Measurements from ENCODE around the gene ZNF711.
"Not testable (repeated sequence)": the region's sequence is repeated elsewhere in the genome, so short reads cannot be mapped to it uniquely, and the experiment has no call there.

ZNF711 gene

DNA sequence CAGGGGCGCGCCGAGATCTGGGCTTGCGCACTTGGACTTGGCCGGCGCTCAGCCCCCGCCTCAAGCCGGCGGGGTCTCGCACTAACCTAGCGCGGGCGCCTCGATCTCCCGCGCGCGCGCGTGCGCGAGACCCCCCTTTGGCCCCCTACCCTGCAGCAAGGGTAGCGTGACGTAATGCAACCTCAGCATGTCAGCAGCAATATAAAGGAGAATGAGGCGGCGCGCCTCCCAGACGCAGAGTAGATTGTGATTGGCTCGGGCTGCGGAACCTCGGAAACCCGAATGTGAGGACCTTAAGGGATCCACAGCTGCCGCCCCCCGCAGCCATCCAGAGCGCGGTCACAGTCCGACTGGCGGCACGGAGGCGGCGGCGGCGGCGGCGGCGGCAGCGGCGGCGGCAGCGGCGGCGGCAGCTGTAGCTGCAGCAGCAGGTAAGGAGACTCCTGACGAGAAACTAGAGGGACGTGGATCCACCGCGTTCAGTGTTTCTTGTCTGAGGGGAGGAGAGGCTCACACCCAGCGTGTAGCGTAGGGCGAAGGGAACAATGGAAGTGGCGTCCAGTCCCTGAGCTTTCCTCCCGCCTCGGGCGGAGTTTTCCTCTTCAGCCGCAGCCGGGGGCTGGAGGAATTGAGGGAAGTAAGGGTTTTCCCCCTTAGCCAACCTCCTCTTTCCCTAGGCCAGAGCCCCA is at the start of gene ZNF711, which contains the start of gene SATL1:
TSS of gene ZNF711 (plus strand) at position 231 of the 689 bp plus-strand sequence. CDS start 3,582 bp downstream, outside the sequence.
TSS of gene SATL1 (minus strand) at position 19 of the 689 bp plus-strand sequence. CDS start 134,811 bp downstream, outside the sequence.
- Histone ChIP-seq H2AFZ (ENCODE audit: low read depth, low read length) (peak within 1 kb of the TSS; percentile 83), H3K27me3 (ENCODE audit: insufficient read depth, low read length) (no peaks in the 10 kb centered on the region), H3K4me1 (ENCODE audit: insufficient read depth, low read length) (peaks cover 12% of the 10 kb centered on the region), H3K4me3 (ENCODE audit: low read length) (peak within 1 kb of the TSS; percentile 74), H3K9me3 (ENCODE audit: low read length) (no peaks in the 10 kb centered on the region), H3K36me3 (ENCODE audit: insufficient read depth, low read length) (peaks cover 9% of the 10 kb centered on the region)

DNA sequence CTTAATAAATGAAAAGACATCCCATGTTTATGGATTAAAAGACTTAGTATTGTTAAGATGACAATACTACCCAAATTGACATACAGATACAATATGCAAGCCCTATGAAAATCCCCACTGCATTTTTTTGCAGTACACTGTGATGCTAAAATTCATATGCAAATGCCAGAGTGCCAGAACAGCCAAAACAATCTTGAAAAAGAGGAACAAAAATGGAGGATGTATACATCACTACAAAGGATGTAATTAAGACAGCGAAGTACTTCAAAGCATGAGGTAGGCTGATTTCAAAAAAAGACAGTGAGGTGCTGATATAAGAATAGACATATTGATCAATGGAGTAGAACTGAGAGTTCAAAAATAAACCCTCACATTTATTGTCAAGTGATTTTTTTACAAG is 47.5 kb upstream of the ZNF711 start:
- H3K9me3 ChIP-seq (ENCODE audit: low read length): no peaks in the 10 kb centered on the region
- H3K4me3 ChIP-seq (ENCODE audit: low read length): no peak overlapping the region
- no peaks in the 10 kb centered on the region for H3K27me3 ChIP-seq (ENCODE audit: insufficient read depth, low read length)
- no peaks in the 10 kb centered on the region for H3K36me3 ChIP-seq (ENCODE audit: insufficient read depth, low read length)
- no peak overlapping the region for H2AFZ ChIP-seq (ENCODE audit: low read depth, low read length)
- no peaks in the 10 kb centered on the region for H3K4me1 ChIP-seq (ENCODE audit: insufficient read depth, low read length)

DNA sequence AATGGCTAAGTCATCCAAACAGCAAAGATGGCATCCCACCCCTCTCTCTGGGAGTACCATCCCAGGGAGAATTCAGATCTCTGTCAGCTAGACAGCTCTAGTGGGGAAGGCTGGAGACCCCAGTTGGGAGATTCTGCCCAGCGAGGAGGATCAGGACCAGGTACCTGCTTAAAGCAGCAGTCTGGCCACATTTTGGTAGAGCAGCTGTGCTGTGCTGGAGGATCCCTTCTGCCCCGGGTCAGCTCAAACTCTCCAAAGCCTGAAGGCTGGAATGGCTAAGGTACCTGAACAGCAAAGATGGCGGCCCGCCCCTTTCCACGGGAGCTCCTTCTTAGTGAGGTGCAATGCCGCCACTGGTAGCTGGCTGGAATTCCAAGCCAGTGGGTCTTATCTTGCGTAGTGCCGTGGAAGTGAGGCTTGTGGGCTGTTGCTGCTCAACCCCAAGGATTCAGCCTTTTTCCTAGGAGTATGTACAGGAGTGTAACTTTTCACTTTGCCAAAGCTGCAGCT is 40.3 kb upstream of the ZNF711 start:
- no peaks in the 10 kb centered on the region for H3K27me3 ChIP-seq (ENCODE audit: insufficient read depth, low read length)

DNA sequence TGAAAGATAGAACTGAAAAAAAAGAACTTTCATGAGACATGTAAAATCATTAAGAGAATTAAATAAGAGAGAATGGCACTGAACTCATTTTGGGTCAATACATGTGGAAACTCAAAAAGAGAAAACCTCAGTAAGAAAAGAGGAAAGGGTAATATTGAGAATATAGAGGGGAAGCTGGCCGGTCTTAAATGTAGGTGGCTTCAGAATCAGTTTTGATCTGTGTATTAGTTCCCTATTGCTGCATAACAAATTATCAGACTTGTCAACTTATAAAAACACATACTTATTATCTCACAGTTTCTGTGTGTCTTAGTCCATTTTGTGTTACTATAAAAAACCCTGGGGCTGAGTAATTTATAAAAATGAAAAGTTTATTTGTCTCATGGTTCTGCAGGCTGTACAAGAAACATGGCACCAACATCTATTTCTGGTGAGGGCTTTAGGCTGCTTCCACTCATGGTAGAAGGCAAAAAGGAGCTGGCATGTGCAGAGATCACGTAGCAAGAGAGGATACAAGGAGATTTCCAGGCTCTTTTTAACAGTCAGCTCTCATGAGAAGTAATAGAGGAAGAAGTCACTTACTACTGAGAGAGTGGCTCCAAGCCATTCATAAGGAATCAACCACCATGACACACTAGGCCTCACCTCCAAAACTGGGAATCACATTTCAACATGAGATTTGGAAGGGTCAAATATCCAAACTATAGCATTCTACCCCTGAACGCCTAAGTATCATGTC is 29.8 kb upstream of the ZNF711 start:
- Histone ChIP-seq H3K27me3 (ENCODE audit: insufficient read depth, low read length) (no peaks in the 10 kb centered on the region), H3K9me3 (ENCODE audit: low read length) (no peaks in the 10 kb centered on the region), H2AFZ (ENCODE audit: low read depth, low read length) (no peak overlapping the region), H3K4me1 (ENCODE audit: insufficient read depth, low read length) (no peaks in the 10 kb centered on the region), H3K36me3 (ENCODE audit: insufficient read depth, low read length) (no peaks in the 10 kb centered on the region), H3K4me3 (ENCODE audit: low read length) (no peak overlapping the region)

More for the DNA sequence above, 40.3 kb upstream of the ZNF711 start:
- Histone ChIP-seq H2AFZ (ENCODE audit: low read depth, low read length) (no peak overlapping the region), H3K4me3 (ENCODE audit: low read length) (no peak overlapping the region), H3K4me1 (ENCODE audit: insufficient read depth, low read length) (no peaks in the 10 kb centered on the region), H3K9me3 (ENCODE audit: low read length) (no peaks in the 10 kb centered on the region), H3K36me3 (ENCODE audit: insufficient read depth, low read length) (no peaks in the 10 kb centered on the region)

DNA sequence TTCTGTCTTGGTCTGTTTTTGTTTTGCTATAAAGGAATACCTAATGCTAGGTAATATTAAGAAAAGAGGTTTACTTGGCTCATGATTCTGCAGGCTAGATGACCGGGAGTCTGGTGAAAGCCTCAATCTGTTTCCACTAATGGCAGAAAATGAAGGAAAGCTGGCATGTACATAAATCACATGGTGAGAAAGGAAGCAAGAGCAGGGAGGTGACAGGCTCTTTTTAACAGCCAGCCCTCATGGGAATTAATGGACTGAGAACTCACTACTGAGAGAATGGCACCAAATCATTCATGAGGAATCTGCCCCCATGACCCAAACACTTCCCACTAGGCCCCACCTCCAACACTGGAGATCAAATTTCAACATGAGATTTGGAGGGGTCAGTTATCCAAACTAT is 27.8 kb upstream of the ZNF711 start:
- H3K4me1 ChIP-seq (ENCODE audit: insufficient read depth, low read length): no peaks in the 10 kb centered on the region
- H3K9me3 ChIP-seq (ENCODE audit: low read length): no peaks in the 10 kb centered on the region
- no peak overlapping the region for H2AFZ ChIP-seq (ENCODE audit: low read depth, low read length)
- no peaks in the 10 kb centered on the region for H3K27me3 ChIP-seq (ENCODE audit: insufficient read depth, low read length)
- H3K36me3 ChIP-seq (ENCODE audit: insufficient read depth, low read length): no peaks in the 10 kb centered on the region
- no peak overlapping the region for H3K4me3 ChIP-seq (ENCODE audit: low read length)

DNA sequence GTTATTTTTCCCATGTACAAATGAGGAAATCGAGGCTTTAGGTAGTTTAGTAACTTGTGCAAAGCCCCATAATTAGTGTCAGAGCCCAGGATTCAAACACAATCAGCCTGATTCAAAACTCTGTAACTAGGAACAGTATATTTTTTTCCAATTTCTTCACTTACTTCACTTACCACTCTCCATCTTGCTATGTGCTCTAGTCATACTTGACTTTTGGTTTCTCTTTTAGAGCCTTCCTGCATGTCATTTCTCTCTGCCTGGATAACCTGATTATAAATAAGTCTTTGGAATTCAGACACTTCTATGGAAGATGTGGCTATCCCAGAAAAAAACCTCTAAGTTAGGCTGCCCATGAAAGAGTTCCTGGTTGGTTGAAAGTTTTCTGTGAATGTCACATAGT is 22.4 kb upstream of the ZNF711 start:
- no peak overlapping the region for H2AFZ ChIP-seq (ENCODE audit: low read depth, low read length)
- no peaks in the 10 kb centered on the region for H3K4me1 ChIP-seq (ENCODE audit: insufficient read depth, low read length)
- no peaks in the 10 kb centered on the region for H3K9me3 ChIP-seq (ENCODE audit: low read length)
- no peaks in the 10 kb centered on the region for H3K27me3 ChIP-seq (ENCODE audit: insufficient read depth, low read length)
- no peak overlapping the region for H3K4me3 ChIP-seq (ENCODE audit: low read length)
- H3K36me3 ChIP-seq (ENCODE audit: insufficient read depth, low read length): no peaks in the 10 kb centered on the region

DNA sequence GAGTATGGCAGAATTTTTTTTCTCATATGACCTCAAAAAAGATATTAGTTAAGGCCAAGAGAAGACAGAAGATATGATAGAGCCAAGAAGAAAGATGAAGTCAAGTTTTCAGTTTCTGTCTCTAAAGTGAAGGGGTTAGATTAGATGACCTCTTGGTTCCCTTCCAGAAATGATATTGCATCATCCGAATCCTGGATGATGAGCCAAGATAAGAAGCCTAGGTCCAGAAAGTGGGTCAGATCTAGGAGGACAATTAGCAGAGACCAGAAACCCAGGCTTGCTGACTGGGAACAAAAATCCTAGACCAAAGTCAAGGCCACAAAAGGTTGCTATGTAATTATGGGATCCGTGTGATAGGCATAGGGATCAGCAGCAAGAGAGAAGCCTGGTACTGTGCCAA is 20.4 kb upstream of the ZNF711 start:
- H3K4me1 ChIP-seq (ENCODE audit: insufficient read depth, low read length): no peaks in the 10 kb centered on the region
- no peaks in the 10 kb centered on the region for H3K27me3 ChIP-seq (ENCODE audit: insufficient read depth, low read length)
- no peak overlapping the region for H3K4me3 ChIP-seq (ENCODE audit: low read length)
- H2AFZ ChIP-seq (ENCODE audit: low read depth, low read length): no peak overlapping the region
- peaks cover 2% of the 10 kb centered on the region for H3K9me3 ChIP-seq (ENCODE audit: low read length)
- H3K36me3 ChIP-seq (ENCODE audit: insufficient read depth, low read length): no peaks in the 10 kb centered on the region

DNA sequence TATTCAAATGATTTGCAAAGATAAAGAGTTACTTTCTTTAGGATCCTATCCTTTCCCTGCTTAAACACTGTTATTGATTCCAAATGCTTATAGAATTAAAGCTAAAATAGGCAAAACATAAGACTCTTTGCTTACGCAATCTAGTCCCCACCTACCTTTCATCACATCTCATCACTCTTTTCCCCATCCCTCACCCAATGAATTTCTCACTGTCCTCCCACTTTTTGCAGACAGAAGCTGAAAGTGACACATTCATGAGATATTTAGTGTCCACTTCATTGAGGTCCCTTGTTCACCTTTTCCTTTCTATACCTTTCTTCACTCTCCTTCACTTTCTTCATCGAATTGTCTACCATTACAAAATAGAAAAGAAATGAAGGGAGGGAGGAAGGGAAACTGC is 636 bp upstream of the ZNF711 start:
- H3K4me1 ChIP-seq (ENCODE audit: insufficient read depth, low read length): peaks cover 12% of the 10 kb centered on the region
- H3K27me3 ChIP-seq (ENCODE audit: insufficient read depth, low read length): no peaks in the 10 kb centered on the region
- H3K9me3 ChIP-seq (ENCODE audit: low read length): no peaks in the 10 kb centered on the region
- H3K36me3 ChIP-seq (ENCODE audit: insufficient read depth, low read length): peaks cover 6% of the 10 kb centered on the region
- peak overlapping the region; percentile 83 for H2AFZ ChIP-seq (ENCODE audit: low read depth, low read length)
- peak overlapping the region; percentile 74 for H3K4me3 ChIP-seq (ENCODE audit: low read length)

DNA sequence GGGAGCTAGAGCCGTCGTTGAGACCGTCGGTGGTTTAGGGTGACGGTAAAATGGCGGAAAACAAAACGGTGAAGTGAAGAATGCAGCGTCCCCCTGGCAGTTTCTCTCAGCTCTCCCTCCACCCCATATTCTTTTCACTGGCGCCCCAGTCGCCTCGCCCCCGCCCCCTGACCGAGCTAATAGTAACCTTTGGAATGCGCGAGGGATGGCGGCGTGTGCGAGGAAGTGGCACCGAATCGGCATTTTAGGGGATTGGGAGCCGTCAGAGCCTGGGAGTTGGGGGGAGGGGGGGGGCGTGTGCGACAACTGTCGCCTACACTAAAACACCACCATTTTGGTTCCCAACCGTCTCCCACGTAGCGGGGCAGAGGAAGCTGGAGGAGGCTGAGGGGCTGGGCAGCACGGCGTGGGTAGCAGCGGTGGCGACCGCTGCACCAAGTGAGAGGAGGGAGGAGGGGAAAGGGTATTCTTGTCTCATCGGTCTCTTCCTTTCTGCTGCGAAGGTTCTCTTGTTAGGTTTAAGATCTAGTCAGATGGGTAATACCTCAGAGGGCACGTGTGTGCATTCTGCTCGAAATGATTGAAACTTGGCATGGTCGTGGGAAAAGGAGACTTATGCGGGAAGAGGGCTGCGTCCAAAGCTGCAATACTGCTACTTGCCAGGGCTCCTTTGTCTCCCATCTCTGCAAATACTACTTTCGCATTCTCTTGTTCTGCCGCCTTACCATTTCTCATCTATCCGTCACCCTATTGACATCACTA is 840 bp downstream of the ZNF711 start:
- Histone ChIP-seq H3K27me3 (ENCODE audit: insufficient read depth, low read length) (no peaks in the 10 kb centered on the region), H2AFZ (ENCODE audit: low read depth, low read length) (no peak overlapping the region), H3K4me3 (ENCODE audit: low read length) (peak overlapping the region; percentile 74), H3K36me3 (ENCODE audit: insufficient read depth, low read length) (peaks cover 9% of the 10 kb centered on the region), H3K9me3 (ENCODE audit: low read length) (no peaks in the 10 kb centered on the region), H3K4me1 (ENCODE audit: insufficient read depth, low read length) (peaks cover 12% of the 10 kb centered on the region)

DNA sequence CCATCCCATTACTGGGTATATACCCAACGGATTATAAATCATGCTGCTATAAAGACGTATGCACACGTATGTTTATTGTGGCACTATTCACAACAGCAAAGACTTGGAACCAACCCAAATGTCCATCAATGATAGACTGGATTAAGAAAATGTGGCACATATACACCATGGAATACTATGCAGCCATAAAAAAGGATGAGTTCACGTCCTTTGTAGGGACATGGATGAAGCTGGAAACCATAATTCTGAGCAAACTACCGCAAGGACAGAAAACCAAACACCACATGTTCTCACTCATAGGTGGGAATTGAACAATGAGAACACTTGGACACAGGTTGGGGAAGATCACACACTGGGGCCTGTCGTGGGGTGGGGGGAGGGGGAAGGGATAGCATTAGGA is 41.5 kb downstream of the ZNF711 start:
- H3K9me3 ChIP-seq (ENCODE audit: low read length); H3K27me3 ChIP-seq (ENCODE audit: insufficient read depth, low read length); H3K4me3 ChIP-seq (ENCODE audit: low read length); H3K4me1 ChIP-seq (ENCODE audit: insufficient read depth, low read length); H2AFZ ChIP-seq (ENCODE audit: low read depth, low read length); H3K36me3 ChIP-seq (ENCODE audit: insufficient read depth, low read length): not testable (repeated sequence)

DNA sequence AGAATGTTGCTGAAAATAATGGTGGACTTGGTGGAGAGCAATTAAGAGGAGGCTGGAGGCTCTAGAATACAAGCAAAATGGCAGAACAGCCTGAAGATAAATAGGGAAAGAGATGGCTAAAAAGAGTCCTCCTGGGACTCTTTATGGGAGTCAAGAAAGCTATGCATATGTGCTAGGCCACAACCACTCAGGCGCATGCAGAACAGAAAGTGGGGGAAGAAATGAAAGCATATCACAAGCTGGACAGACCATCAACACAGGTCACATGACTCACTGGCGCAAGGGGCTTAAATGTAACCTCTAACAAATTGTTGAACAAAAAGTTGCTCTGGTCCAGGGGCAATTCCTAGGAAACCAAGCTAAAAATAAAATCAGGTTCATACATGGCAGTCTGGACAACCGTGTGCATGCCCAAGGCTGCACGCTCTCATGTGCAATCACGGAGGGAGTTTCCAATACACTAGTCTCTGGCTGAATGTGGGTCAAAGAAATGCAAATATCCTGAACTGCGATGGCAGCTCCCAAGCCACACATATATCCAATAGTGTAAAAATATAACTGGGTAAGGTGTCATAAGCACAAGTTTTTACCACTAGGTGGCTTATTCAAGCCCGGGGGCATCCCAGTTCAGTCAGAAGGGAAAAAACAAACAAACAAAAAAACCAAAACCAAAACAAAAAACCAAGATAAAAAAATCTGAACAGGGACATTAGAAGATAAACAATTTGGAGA is 45.4 kb downstream of the ZNF711 start:
- Histone ChIP-seq H2AFZ (ENCODE audit: low read depth, low read length) (no peak overlapping the region), H3K27me3 (ENCODE audit: insufficient read depth, low read length) (no peaks in the 10 kb centered on the region), H3K4me1 (ENCODE audit: insufficient read depth, low read length) (no peaks in the 10 kb centered on the region), H3K4me3 (ENCODE audit: low read length) (no peak overlapping the region), H3K9me3 (ENCODE audit: low read length) (no peaks in the 10 kb centered on the region), H3K36me3 (ENCODE audit: insufficient read depth, low read length) (no peaks in the 10 kb centered on the region)

DNA sequence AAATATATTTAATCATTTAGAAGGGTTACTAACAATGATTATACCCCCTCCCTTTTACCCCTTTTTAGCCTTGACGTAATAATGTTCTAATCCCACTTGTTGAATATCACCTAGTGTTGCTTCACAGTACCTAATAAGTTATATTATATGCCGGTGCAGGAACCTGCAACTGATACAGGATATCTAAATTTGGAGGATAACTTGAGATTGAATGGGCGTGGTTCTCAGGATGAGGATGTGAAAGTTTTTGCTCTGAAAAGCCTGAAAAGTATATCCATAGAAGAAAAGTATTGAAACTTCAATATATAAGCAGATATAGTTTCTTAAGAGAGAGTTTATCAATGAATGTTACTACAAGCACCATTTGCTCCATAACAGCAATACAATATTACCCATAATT is 59.8 kb downstream of the ZNF711 start:
- Histone ChIP-seq H3K36me3 (ENCODE audit: insufficient read depth, low read length) (no peaks in the 10 kb centered on the region), H2AFZ (ENCODE audit: low read depth, low read length) (no peak overlapping the region), H3K9me3 (ENCODE audit: low read length) (no peaks in the 10 kb centered on the region), H3K4me3 (ENCODE audit: low read length) (no peak overlapping the region), H3K27me3 (ENCODE audit: insufficient read depth, low read length) (no peaks in the 10 kb centered on the region), H3K4me1 (ENCODE audit: insufficient read depth, low read length) (no peaks in the 10 kb centered on the region)
